LNCAP (cell line): ENCODE results near the gene ALOX12.

Experiments used
- TF ChIP-seq, protein P1 (sequence below): fragments of 450-650 bp; IDR thresholded peaks from 2 replicates; pipeline ENCODE4 v1.5.1; 2017; ENCODE audit warnings: mild to moderate bottlenecking

The ALOX12 gene

DNA sequence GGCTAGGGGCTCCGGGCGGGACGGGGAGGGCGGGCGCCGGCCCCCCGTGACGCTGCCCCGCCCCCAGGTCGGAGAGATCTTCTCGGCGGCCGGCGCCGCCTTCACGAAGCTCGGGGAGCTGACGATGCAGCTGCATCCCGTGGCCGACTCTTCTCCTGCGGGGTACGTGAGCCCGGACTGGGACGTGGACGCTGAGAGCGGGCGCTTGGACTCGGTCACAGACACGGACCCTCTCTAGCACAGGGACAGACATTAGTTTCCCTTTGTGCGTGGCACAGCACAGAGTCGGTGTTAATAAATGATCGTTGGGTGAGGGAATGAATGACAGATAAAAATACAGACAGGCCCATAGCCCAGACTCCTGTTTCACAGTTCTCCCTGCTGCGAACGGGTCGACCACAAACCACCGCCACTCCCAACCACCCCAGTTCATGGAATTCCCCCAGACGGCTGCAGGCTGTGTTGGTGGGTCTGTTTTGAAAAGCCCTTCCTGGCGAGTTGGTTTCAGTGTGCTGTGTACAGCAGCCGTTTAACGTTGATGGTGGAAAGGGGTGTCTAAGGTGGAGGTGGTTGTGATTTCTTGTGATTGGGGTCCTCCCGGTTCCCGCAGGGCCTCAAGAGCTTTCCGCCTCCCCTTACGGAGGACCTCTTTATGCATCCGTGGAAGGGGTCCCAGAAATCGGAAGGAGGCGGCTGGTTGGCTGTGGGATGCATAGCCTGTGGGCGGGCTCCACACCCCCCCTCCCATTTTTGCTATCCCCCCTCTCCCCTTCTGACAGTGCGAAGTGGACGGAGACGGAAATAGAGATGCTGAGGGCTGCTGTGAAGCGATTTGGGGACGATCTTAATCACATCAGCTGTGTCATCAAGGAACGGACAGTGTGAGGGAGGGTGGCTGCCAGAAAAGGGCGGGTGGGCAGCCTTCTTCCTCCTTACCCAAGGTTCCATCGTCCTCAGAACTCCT lies 19.4 kb downstream of the ALOX12 start:
- TF ChIP-seq, protein P1, sequence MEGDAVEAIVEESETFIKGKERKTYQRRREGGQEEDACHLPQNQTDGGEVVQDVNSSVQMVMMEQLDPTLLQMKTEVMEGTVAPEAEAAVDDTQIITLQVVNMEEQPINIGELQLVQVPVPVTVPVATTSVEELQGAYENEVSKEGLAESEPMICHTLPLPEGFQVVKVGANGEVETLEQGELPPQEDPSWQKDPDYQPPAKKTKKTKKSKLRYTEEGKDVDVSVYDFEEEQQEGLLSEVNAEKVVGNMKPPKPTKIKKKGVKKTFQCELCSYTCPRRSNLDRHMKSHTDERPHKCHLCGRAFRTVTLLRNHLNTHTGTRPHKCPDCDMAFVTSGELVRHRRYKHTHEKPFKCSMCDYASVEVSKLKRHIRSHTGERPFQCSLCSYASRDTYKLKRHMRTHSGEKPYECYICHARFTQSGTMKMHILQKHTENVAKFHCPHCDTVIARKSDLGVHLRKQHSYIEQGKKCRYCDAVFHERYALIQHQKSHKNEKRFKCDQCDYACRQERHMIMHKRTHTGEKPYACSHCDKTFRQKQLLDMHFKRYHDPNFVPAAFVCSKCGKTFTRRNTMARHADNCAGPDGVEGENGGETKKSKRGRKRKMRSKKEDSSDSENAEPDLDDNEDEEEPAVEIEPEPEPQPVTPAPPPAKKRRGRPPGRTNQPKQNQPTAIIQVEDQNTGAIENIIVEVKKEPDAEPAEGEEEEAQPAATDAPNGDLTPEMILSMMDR: no peak

DNA sequence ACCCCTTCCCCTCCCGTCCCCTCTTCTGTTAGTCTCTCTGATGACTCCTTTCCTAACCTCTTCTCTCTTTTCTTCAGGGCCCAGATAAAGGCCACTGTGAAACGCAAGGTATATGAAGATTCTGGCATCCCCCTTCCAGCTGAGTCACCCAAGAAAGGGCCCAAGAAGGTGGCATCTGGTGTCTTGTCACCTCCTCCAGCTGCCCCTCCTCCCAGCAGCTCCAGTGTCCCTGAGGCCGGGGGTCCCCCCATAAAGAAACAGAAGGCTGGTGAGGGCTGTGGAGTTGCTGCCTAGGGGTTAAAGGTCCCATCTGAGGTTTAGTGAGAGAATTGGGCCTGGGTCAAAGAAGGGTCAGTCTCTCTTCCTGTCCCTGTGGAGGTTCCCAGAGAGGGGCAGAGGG lies 20.6 kb downstream of the ALOX12 start:
- TF ChIP-seq, protein P1: no peak

DNA sequence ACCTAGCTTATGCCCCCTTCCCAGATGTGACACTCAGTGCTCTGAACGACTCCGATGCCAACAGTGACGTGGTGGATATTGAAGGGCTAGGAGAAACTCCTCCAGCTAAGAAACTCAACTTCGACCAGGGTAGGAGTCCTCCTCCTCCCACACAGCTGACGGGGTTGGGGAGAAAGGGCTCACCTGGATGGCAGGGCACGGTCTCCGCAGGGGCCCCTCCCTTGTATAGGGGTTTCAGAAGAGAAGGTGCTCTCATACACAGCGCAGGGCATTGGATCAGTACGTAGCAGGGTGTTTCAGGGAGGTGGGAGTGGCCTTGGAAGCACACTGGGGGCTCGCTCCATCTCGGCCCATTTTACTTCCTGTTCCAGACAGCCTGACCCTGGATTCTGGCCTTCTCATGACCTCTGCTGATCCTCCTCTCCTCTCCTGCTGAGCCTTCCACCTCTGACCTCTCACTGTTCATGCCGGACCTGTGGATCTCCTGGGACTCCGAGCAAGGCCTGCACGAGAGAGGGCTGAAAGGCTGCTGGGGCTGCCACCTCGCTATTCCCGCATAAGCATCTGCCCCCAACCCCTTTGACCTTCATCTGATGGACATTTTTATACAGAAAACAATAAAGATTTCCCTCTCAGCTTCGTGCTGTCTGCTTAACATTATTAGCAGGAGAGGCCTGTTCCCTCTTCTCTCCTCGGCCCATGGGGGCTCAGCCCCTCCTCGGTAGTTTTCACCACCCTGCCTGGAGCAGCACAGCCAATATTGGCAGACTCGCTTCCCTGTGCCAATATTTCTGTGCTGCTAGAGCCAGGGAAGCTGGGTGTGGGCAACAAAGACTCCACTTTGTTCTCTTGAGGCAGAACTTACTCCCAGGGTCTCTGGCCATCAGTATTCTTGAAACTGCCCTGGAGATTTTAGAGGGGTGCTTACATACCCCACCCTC lies 21.3 kb downstream of the ALOX12 start:
- TF ChIP-seq, protein P1: no peak

DNA sequence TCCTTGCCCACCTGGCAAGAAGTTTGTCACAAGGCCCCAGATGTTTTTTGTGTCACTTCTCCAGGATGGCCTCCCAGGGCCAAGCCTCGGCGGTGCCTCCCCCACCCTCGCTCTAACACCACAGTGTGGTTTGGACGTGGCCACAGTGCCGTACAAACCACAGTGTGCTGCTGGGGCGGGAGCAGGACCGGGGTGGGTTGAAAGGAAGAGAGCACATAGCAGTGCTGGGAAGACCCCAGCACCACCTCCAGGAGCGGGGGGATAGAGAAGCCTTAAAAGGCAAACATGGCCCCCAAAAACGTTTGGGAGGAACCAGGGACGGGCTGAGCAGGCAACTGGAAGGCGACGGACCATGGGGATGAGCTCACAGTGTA lies 22.0 kb downstream of the ALOX12 start:
- TF ChIP-seq, protein P1: no peak

DNA sequence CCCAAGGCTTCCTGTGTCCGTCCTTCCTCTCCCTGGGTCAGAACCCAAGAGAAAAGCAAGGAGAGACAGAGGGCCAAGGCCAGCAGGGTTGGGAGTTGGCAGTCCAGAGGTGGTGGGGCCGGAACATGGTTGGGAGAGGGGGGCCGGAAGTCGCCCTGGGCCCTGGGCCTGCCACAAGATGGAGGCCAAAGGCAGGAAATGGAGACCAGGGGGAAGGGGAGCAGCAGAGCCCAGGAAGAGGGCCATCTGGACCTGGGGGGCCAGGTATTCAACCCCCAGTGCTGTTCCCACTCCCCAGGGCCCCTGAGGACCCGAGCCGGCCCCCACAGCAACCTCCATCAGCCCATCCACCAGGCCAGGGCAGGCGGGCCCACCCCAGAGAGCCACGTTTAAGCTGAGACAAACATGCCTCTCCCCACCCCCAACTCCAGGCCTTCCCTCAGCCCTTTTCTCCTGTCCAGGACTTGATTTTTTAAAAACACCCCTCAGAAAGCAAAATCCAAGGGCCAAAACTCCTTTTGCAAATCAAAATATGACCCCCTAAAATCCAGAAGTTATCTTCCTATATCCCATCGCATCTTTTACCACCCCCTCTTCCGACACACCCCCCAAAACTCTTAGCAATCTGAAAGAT lies 22.6 kb downstream of the ALOX12 start:
- TF ChIP-seq, protein P1: no peak

DNA sequence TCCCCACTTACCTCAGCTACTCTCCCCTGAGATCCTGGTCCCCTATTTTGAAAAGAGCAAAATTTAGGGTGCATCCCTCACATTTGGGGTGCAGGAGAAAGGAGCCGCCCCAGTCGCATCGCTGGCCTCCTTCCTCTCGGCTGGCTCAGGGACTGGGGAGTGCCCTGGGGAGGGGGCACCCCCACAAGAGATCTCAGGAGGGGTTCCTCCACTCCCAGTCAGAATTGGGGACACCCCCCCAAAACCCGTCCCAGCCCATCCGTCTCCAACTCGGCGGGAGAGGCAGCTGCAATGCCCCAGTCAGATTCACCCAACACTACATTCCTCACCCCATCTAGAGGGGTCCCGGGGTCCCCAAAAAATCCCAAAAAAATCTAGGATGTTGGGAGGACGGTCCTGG lies 23.5 kb downstream of the ALOX12 start:
- TF ChIP-seq, protein P1: no peak
